HG02981 (cell line): ENCODE measurements around the gene CALR3.
"Not testable (repeated sequence)": the region's sequence is repeated elsewhere in the genome, so short reads cannot be mapped to it uniquely, and the experiment has no call there.

Source experiments
- ATAC-seq: cut with Tn5 transposase; IDR thresholded peaks from one replicate; pipeline ENCODE4 v1.9.1; 2021; ENCODE audit warnings: mild to moderate bottlenecking, moderate library complexity; ENCODE audit not compliant: unreplicated experiment

CALR3 gene, protein sequence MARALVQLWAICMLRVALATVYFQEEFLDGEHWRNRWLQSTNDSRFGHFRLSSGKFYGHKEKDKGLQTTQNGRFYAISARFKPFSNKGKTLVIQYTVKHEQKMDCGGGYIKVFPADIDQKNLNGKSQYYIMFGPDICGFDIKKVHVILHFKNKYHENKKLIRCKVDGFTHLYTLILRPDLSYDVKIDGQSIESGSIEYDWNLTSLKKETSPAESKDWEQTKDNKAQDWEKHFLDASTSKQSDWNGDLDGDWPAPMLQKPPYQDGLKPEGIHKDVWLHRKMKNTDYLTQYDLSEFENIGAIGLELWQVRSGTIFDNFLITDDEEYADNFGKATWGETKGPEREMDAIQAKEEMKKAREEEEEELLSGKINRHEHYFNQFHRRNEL

DNA sequence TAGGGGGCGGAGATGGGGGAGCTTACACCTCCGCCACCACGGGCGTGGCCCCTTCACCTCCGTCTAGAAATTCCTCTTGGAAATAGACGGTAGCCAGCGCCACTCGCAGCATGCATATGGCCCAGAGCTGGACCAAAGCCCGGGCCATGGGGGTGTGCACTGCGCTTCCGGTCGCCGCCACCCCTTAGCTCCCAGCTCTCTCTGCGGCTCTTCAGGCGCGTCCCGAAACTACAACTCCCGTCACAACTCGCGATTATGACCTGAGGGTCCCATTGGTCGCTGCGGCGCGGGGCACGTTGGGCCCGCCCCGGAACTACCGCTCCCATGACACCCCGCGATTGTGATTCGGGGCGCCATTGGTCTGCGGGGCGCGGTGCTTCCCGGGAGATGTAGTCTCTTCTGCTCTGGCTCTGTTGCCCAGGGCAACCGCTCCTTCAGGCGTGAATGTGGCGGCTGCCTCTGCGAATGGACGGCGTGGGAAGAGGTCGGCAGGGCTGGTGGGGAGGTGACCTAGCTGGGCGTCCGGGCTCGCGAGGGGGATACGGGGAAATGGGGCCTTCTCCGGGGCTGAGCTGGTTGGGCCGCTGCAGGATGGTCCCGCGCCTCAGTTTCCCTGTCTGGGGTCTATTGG lies at the start of gene CALR3, which contains the start of gene C19orf44:
CALR3 (minus strand) TSS at position 186 of the 631 bp plus-strand sequence; CDS start at position 148, 38 bp downstream.
C19orf44 (plus strand) TSS at position 413 of the 631 bp plus-strand sequence. CDS start 4,399 bp downstream, outside the sequence.
- peak; percentile 97 for ATAC-seq

DNA sequence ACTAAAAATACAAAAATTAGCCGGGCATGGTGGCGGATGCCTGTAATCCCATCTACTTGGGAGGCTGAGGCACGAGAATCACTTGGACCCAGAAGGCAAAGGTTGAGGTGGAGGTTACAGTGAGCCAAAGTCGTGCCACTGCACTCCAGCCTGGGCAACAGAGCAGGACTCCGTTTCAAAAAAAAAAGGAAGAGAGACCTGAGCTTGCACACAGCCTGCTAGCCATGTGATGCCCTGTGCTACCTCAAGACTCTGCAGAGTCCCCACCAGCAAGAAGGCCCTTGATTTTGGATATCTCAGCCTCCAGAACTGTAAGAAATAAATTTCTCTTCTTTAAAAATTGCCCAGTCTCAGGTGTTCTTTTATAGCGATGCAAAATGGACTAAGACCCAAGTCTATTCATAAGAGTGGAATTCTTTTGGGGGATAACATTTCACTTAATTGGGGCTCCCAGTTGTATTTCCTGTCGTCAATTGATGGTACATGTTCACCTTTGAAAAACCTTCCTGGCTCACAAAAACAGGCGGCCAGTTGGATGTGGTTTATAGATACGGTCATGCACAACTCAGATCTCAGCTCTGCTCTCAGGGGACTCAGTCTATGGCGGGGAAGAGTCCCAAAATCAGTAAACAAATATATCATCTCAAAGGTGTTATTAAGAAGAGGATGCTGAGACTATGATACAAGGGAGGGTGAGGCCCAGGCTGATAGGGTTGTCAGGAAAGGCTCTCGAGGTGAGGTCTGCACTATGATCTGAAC lies 48.7 kb upstream of the CALR3 start:
- ATAC-seq: no peak

DNA sequence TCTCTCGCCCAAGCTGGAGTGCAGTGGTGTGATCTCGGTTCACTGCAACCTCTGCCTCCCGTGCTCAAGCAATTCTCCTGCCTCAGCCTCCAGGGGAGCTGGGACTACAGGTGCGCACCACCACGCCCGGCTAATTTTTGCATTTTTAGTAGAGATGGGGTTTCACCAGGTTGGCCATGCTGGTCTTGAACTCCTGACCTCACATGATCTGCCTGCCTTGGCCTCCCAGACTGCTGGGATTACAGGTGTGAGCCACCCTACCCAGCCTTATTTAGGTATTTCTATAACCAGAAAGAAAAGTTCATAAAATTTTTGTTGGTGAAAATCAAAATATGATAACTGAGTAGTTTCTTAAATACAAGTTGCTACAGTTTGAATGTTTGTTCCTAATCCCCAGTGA lies 47.8 kb upstream of the CALR3 start:
- ATAC-seq: not testable (repeated sequence)

DNA sequence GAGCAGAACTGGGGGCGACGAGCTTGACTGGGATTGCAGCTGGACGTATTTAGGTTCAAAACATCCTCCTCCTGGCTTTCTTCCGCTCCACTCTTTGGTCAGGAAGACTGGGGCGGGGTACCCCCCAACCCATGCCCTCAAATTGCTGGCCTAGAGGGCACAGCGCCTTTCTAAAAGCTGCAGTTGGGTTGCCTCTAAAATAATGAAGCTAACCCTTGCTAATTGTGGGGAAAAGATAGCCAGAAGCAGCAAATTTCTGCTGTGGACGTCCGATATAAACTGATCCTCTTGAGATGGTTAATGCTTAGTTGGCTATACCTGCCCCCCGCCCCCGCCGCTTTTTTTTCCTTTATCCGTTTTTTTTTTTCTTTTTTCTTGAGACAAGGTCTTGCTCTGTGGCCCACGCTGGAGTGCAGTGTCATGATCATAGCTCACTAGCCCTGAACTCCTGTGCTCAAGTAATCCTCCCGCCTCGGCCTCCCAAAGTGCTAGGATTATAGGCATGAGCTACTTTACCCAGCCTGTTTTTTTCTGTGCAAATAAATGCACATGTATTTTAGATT lies 47.0 kb upstream of the CALR3 start:
- ATAC-seq: no peak

DNA sequence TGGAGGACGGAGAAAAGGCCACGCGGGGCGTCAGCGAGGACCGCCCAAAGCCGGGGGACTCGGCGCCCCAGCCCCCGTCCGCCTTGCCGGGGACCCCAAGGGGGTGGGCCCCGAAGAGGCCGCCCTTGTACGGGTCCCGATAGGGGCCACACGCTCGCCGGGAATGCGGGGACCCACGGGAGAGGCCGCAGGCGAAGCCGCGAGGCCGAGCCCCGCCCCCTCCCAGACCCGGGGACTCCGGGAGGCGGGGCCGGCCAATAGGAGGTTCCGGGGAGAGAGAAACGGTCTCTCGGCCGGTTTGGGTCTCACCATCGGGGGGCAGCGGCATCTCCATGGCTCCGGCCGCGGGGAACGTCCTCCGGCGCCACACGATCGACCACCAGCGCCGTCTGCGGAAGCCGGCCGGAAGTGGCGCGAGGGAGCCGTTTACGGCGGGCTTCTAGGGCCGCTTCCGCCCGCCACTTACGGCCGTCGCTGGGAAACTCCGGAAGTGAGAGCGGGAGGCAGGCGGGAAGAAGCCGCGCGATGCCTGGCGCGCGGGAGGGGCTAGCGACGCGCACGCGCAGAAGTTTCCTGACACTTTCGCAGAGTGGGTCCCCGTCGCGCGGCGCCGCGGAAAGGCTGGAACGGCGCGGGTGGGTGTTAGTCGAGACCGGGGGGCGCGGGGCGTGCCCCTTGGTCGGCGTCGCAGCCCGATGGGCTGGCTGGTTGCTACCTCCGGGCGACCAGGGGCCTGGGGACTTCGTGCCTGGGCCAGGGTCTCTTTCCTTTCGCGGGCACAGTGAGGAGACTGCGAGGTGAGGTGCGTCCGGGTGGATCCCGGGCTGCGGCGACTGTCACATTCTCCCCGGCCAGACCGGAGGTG lies 46.3 kb upstream of the CALR3 start, which contains the start of gene CHERP:
CHERP (minus strand) TSS at position 393 of the 865 bp plus-strand sequence; CDS start at position 334, 59 bp downstream.
- ATAC-seq: peak; percentile 58

DNA sequence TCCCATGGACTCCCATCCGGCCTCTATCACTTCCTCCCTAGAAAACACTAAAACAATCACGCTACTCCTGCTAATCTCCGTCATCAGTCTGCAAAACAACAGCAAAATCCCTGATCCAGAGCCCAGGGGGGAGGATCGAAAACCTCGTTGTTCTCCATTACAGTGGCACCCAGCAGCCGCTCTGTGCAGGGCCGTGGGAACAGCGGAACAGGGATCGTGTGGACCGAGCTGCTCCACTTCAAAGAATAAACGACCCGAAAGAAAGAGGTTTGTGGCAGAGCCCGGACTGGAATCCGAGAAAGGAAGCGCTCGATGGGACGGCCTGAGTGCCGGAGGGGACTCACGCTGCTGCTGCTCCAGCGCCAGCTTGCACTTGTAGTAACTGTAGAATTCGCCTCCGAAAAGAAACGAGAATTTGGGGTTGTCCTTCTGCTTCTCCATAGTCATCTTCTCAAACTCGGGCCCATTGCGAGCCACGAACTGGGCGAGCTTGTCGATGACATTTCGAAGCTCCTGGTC lies 45.6 kb upstream of the CALR3 start:
- ATAC-seq: no peak

DNA sequence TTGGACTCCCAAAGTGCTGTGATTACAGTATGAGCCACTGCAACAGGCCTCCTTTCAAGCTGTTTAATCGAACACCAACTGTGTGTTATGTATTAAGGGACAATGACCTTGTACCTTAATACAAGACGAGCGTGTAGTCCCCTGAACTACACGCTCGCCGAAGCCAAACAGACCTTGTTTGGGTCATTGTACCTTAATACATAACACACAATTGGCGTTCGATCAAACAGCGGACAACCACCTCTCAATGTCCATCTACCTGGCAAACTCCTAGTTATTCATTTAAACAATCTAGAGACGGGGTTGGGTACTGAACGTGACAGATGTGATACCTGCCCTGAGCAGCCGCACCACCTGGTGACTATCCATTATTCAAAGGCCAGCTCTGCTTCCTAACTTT lies 45.0 kb upstream of the CALR3 start:
- ATAC-seq: no peak

DNA sequence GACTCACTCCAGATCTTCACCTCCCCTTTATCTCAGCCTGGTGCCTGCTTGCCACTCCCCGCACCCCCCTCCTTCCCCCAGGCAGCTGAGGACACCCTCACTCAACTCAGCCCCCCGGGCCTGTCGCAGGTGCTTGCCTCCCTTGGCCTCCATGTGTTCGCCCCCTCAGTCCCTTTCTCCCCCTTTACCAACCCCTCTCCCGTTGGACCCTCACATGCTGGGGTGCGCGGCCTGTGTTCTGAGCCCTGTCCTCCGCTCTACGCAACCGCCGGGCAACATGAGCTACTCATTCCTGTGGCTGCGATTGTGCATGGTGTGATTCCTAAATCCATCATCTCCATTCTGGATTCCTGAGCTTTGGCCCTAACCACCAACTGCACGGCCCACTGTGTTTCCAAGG lies 41.1 kb upstream of the CALR3 start:
- no peak for ATAC-seq

DNA sequence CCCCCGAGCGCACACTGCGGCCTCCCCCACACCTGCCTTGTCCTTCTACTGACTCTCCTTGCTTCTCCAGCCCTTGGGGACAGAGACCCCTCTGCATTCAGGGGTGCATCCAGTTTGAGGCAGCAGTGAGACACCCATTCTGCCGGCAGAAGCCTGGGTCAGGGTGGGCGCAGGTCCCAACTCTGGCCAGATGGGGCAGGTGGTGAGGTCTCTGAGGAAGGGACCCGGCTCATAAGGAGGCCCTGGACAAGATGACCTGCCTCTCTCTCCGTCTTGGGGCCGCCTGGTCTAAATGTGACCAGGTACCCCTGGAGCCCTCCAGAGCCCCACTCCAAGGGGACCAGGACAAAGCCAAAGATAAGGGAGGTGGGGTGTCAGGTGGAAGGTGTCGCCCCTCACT lies 40.2 kb upstream of the CALR3 start:
- ATAC-seq: no peak

DNA sequence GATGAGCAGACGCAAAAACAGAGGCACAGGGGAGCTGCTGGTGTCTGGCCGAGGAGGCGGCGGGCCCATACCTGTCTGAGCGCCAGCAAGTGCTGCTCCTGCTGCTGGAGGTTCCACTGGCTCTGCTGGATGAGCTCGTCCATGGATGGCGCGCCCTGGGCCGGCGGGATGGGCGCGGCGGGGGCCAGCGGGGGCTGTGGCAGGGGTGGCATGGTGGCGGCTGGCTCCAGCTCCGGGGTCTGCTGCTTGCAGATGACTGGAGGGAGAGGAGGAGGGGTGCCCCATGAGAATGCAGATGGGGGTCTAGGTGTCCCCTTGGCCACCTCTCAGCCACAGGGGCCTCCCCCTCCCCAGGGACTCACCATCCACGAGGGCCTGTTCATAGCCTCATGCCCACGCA lies 39.4 kb upstream of the CALR3 start:
- ATAC-seq: no peak

DNA sequence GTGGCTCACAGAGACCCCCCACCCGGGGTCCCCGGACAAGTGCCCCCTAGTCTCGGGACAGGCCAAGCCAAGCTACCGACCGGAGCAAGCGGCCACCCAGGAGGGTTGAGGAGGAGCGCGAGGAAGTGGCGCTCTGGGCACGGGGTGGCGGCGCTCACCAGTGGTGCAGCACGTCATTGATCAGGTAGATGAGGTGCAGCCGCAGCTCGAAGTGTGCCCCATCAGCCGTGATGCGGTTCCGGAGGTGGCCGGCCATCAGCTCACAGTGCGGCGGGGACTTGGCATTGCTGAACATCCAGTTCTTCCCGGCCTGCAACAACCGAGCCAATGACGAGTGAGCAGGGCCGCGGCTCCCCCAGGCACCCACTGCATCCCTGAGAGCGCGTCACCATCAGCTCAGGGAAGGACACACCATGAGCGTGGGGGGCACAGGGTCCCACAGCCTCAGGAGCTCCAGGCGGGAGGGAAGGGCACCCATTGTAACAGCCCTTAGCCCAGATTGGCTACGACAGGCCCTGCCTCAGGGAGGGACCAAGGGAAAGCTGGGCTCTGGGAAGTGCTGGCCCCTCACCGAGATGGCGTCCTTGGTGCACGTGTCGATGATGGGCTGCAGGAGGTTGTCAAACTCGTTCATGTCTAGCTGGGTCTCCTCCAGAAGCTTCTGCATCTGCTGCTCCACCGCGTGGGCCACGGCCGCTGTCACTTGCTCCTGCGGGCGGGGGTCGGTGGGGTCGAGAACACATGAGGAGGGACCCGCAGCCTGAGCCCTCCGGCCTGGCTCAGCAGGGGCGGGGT lies 36.7 kb upstream of the CALR3 start:
- no peak for ATAC-seq

DNA sequence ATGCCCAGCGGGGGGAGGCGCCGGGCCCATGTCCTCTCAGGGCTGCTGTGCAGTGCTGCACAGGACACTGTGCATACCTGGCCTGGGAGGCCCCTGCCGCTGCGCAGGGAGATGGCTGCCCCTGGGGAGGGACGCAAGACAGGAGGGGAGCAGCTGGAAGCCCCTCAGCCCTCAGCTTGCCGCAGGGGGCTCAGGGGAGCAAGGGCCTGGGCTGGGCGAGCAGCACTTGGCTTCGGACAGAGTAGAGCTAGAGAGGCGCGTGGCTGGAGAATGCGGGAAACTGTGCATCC lies 35.4 kb upstream of the CALR3 start:
- no peak for ATAC-seq

DNA sequence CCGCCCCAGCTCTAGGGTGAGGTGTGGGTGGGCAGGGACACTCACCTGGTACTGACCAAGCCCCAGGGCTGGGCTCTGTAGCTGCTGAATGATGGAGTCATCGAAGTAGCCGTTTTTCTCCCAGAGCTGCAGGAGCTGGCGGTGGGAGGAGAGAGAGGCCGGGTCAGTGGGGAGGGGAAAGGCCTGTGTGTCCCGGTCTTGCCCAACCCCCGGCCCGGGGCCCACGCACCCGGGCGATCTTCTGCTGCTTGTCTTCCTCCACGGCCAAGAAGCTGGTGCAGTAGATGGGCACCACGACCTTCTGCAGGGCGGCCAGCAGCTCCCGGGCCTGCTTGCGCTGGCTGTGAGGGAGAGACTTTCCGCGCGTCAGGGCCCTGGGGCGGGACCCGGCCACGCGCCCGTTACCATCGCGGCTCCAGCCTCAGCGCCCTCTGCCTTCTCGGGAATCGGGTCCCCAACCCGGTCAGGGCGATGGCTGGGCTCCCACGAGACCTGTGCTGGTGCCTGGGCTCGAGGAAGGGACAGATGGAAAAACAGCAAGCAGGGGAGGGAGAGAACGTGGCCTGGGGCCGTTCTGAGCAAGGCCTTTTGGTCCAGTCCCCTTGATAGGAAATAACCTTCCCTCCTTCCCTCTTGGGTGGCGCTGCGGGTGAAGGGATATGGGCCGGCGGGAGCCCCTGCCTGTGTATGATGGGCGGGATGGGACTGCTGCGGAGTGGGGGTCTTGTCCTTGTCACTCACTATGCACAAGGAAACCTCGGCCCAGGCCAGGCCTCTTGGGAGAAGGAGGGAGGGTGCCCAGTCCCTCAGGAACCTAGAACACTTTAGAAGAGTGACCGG lies 34.8 kb upstream of the CALR3 start:
- ATAC-seq: no peak

DNA sequence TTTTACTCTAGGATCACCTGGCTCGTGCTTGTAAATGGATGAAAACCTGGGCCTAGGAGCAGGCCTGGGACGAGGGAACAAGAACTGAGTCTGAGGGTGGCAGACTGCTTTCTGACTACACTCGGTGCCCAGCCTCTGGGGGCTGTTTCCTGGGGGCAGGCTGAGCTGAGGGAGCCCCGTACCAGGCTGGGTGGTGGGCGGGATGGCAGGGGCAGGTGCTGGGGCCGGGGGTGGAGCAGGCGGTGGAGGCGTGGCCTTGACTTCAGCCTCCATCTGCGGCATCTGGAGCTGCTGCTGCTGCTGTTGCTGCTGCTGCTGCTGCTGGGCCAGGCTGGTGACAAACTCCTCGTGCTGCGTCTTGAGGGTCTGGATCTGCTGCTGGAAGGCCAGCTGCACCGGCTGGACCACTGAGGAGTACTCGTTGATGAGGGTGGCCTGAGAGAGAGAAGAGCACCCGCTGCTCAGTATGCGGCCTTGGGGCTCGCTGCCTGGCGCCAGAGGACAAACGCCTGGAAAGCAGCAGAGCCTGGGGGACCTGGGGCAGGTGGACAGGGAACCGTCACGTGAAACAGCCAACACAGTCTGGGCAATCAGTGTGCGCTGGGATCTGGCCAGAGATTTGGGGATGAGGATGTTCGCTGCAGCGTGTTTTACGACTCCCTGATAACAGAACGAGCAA lies 33.6 kb upstream of the CALR3 start:
- ATAC-seq: no peak

DNA sequence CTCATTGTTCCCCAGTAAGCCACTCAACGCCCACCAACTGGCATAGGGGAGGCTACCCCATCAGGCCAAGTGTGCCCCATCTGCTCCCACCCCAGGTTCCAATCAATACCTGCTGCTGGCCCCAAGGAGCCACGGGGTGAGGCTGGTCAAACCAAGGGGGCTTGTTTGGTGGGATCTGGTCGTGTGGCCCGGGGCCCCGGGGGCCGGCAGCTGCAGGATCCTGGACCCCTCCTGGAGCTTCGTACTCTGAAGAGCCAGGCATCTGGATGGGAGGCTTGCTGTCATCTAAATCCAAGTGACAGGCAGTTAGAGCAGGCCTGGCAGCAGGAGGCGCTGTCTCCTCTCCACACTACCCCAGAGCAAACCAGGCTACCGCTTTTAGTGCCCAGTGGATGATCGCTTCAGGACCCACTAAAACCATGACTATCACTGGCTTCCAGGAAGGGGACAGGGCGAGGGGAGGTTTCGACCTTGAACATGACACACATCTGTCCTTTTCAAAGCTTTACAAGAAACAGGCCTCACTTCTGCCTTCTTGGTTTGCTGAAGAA lies 32.1 kb upstream of the CALR3 start:
- ATAC-seq: no peak

DNA sequence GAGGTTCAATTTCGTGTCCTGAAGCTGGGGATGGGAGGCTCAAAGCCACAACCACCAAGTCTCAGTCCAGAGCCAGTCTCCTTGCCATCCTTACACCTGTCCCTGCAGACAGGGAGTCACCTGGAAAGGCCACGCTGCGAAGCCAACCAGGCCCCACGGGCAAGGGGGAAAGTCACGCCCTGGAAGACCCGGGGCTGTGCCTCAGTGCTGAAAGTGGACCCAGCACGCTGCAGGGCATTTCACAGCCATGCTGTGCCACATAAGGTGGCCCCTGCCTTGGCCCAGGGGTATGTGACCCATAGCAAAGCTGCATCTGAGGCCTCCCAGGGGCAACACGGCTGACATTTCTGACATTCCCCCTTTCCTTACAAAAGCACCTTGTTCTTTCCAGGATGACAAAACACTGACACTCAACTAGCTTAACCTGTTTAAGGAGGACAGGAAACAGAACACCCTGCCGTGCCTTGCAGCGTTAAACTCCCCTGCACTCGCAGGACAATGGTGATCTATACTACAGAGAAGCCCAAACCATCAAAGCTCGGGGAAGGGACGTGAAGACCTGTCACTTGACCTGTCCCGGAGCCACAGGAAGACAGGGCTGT lies 31.5 kb upstream of the CALR3 start:
- no peak for ATAC-seq

DNA sequence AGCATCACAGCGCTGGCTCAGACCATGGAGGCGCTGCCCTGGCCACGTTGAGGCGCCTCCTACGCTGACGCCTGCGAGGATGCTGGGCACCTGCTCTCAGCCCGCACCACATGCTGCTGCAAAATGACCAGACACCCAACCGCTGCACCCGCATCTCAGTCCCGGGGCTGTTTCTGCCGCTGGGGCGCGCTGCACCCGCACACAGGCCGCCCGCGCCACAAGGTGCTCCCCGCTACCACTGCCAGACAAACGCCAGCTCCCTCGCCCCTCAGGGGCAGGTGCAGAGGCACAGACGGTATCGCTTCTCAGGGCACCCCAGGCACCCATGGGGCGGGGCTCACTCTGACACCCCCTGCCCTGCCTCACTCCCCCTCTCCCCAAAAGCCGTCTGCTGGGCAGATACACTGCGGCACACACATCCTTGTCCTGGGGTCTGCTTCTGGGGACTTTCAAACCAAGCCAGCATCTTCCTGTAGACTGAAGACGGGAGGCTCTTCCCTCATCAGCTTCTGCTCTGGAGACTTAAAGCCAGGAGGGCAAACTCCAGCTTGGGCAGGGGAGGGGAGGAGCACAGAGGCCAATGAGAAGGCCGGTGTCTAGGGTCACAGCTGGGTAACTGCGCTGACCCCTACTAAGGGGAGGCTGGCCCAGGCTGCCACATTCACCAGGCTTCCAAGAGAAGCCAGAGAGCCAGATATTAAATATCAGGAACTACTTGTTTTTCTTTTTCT lies 29.9 kb upstream of the CALR3 start:
- ATAC-seq: no peak
